ENCODE data around the gene TMEM235.

GRCh38 chr17:78241277-78242023 is 10.0 kb downstream of the TMEM235 start:
- TF ChIP-seq CTCF (IDR thresholded peaks at IDR 0.05 in 2 of 3, conservative IDR thresholded peaks at IDR 0.05 in 1 of 3; ENCODE audit: insufficient read depth in 2 of 3, low read depth in 1 of 3, low read length in 3 of 3) (no peak), GTF2B (IDR thresholded peaks at IDR 0.05; ENCODE audit: extremely low read depth, insufficient read length) (no peak), SREBF1 (IDR thresholded peaks at IDR 0.05; ENCODE audit: borderline replicate concordance, low read depth, low read length) (no peak), NRF1 (conservative IDR thresholded peaks at IDR 0.05 in 1 of 2, IDR thresholded peaks at IDR 0.05 in 1 of 2) (0 out of 4 replicates have a peak, but pooled peaks of 1 of the 2 experiments have one; percentile 6), BMI1 (IDR thresholded peaks at IDR 0.05; ENCODE audit: low read length) (no peak), CBX8 (IDR thresholded peaks at IDR 0.05; ENCODE audit: borderline replicate concordance, extremely low read depth, low read depth, low read length, poor library complexity, severe bottlenecking) (no peak), TOE1 (IDR thresholded peaks at IDR 0.05; ENCODE audit: borderline replicate concordance) (no peak), TOE1 (CRISPR knock-in tag; IDR thresholded peaks at IDR 0.05; ENCODE audit: borderline replicate concordance, low read depth) (no peak), SIN3A (IDR thresholded peaks at IDR 0.05; ENCODE audit: borderline replicate concordance in 2 of 2, control insufficient read depth in 1 of 2, low read depth in 2 of 2, low read length in 2 of 2) (no peak), ZC3H11A (IDR thresholded peaks at IDR 0.05; ENCODE audit: low read depth, low read length) (no peak), ZEB2 (IDR thresholded peaks at IDR 0.05) (no peak), ZNF184 (CRISPR knock-in tag; IDR thresholded peaks at IDR 0.05) (no peak), ZBTB49 (CRISPR knock-in tag; IDR thresholded peaks at IDR 0.05; ENCODE audit: borderline replicate concordance) (no peak)
